ENCODE measurements around the gene DHX58. TPM values are rescaled to one million over a fixed set of nuclear protein-coding genes. Genes with fewer than 3 reads are reported as not detected.

DHX58 gene
- total and polyA plus RNA-seq, 10 of the 15 experiments (the other 5 are each of a cell fraction or from before 2014, with no cell fraction given): 3.5 to 69.8 (median 16.4) TPM

- Histone ChIP-seq H2AFZ (ENCODE audit: control insufficient read depth, low read depth, low read length) (no peak overlapping the region), H3K4me3 (no peak overlapping the region), H3K27me3 (replicated peaks in 1 of 2; ENCODE audit: control insufficient read depth in 2 of 2, insufficient read depth in 2 of 2, low read length in 1 of 2) (no peaks in the 10 kb centered on the region), H3K9ac (ENCODE audit: control insufficient read depth, insufficient read depth, low read length) (no peak overlapping the region), H3K9me3 (replicated peaks; ENCODE audit: control insufficient read depth, insufficient read depth, low read length) (no peaks in the 10 kb centered on the region), H3K4me1 (ENCODE audit: control insufficient read depth, insufficient read depth, low read length) (peaks cover 13% of the 10 kb centered on the region), H3K79me2 (ENCODE audit: control insufficient read depth, insufficient read depth, low read length) (peaks cover 13% of the 10 kb centered on the region), H4K20me1 (ENCODE audit: control insufficient read depth, insufficient read depth) (no peaks in the 10 kb centered on the region), H3K27ac (ENCODE audit: control insufficient read depth, insufficient read depth) (no peak overlapping the region), H3K4me2 (ENCODE audit: control insufficient read depth, insufficient read depth) (peak overlapping the region; percentile 28; the same call in 1 of the 2 replicates), H3K36me3 (ENCODE audit: control insufficient read depth in 2 of 2, insufficient read depth in 2 of 2, low read length in 1 of 2) (peaks cover 0 to 2% of the 10 kb centered on the region in 2 experiments; a peak in 1 of 4 replicates)
- in situ Hi-C loops (cut with MboI): no loop called here
- ChIA-PET SMC1A (ENCODE audit: uncharacterized antibody, unreplicated experiment) (interaction anchor here (0.6 kb wide), 1 partner anchor 362 kb away, joined by 3 read pairs; no protein-coding TSS in a partner anchor), RAD21 (ENCODE audit: unreplicated experiment) (interaction anchor here (0.5 to 1.2 kb wide), 4 partner anchors 13 to 498 kb away, joined by 3 to 6 read pairs (median 3); partner anchors contain the start of gene KAT2A), CTCF (interaction anchor here (0.6 to 7.5 kb wide), 14 partner anchors 8 to 149 kb away, joined by 3 to 61 read pairs (median 4); partner anchors contain the start of genes KCNH4, NKIRAS2 and ZNF385C), POLR2A (interaction anchor here (0.6 to 1.4 kb wide), 8 partner anchors 10 to 148 kb away, joined by 3 to 5 read pairs (median 3); partner anchors contain the start of genes KAT2A, NKIRAS2 and ZNF385C)
- peak; percentile 89 for ATAC-seq
- FAIRE-seq: peak; percentile 23
- TF ChIP-seq POLR2A (IDR thresholded peaks at IDR 0.05; ENCODE audit: low read depth, low read length): peak; percentile 43; the same call in 1 of the 2 replicates
- no peak for TF ChIP-seq RUNX3 (IDR thresholded peaks at IDR 0.05; ENCODE audit: low read length)
- 0 out of 2 replicates have a peak, but pooled peaks have one; percentile 31 for TF ChIP-seq LARP7 (IDR thresholded peaks at IDR 0.05)
- intact Hi-C loops (cut with micrococcal nuclease; ENCODE audit: unreplicated experiment): no loop called here
- 50% methylated on average over 42 of the region's 51 CpGs for WGBS (ENCODE audit: insufficient coverage, insufficient replicate concordance, low lambda C conversion rate, missing lambda C conversion rate)
- BruUV-seq (replicated peaks): no TSS peak
- DNase-seq (ENCODE audit: low read depth, low spot score): no peak
Observed at GRCh38 chr17:42107597-42108576, 4.6 kb downstream of the DHX58 start.

DNA sequence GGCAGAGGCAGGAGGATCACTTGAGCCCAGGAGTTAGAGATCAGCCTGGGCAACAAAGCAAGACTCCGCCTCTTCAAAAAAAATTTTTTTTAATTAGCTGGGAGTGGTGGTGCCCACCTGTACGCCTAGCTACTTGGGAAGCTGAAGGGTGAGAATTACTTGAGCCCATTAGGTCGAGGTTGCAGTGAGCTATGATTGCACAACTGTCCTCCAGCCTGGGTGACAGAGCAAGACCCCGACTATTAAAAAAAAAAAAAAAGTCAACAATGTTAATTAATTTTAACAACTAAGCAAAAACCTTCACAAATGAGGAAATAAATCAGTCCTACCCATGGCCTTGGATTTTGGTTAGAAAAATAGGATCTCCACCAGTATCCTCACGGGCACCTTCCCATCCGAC lies 5.4 kb downstream of the DHX58 start:
- Histone ChIP-seq H2AFZ (ENCODE audit: control insufficient read depth, low read depth, low read length) (no peak overlapping the region), H3K4me1 (ENCODE audit: control insufficient read depth, insufficient read depth, low read length) (peaks cover 11% of the 10 kb centered on the region), H3K9me3 (replicated peaks; ENCODE audit: control insufficient read depth, insufficient read depth, low read length) (no peaks in the 10 kb centered on the region), H3K9ac (ENCODE audit: control insufficient read depth, insufficient read depth, low read length) (no peak overlapping the region), H3K27me3 (replicated peaks in 1 of 2; ENCODE audit: control insufficient read depth in 2 of 2, insufficient read depth in 2 of 2, low read length in 1 of 2) (no peaks in the 10 kb centered on the region), H3K79me2 (ENCODE audit: control insufficient read depth, insufficient read depth, low read length) (peaks cover 11% of the 10 kb centered on the region), H3K27ac (ENCODE audit: control insufficient read depth, insufficient read depth) (no peak overlapping the region), H3K4me2 (ENCODE audit: control insufficient read depth, insufficient read depth) (no peak overlapping the region), H3K36me3 (ENCODE audit: control insufficient read depth in 2 of 2, insufficient read depth in 2 of 2, low read length in 1 of 2) (peaks cover 0 to 2% of the 10 kb centered on the region in 2 experiments; a peak in 1 of 4 replicates), H3K4me3 (no peak overlapping the region), H4K20me1 (ENCODE audit: control insufficient read depth, insufficient read depth) (no peaks in the 10 kb centered on the region)
- DNase-seq (ENCODE audit: low read depth, low spot score) (no peak), FAIRE-seq (no peak), ATAC-seq (no peak)
- POLR2A ChIA-PET: interaction anchor here (0.7 to 1.4 kb wide), 5 partner anchors 10 to 1622 kb away, joined by 3 to 5 read pairs (median 3); partner anchors contain the start of gene NKIRAS2
- WGBS (ENCODE audit: insufficient coverage, insufficient replicate concordance, low lambda C conversion rate, missing lambda C conversion rate): 78% methylated on average over 6 of the region's 6 CpGs
- intact Hi-C loops (cut with micrococcal nuclease; ENCODE audit: unreplicated experiment) (no loop called here), in situ Hi-C loops (cut with MboI) (no loop called here)
- CTCF ChIA-PET: interaction anchor here (0.6 to 2.0 kb wide), 13 partner anchors 9 to 144 kb away, joined by 3 to 10 read pairs (median 3); partner anchors contain the start of genes KAT2A, KCNH4 and ZNF385C
- no TSS peak for BruUV-seq (replicated peaks)
- SMC1A ChIA-PET (ENCODE audit: uncharacterized antibody, unreplicated experiment): no interaction called here
- RAD21 ChIA-PET (ENCODE audit: unreplicated experiment): interaction anchor here (1.2 kb wide), 1 partner anchor 13 kb away, joined by 6 read pairs; the partner anchor contains the start of gene KAT2A
- TF ChIP-seq CBX3 (IDR thresholded peaks at IDR 0.05; ENCODE audit: borderline replicate concordance, low read depth) (no peak), GATAD2B (conservative IDR thresholded peaks at IDR 0.05; ENCODE audit: low read depth) (no peak), KLF5 (IDR thresholded peaks at IDR 0.05; ENCODE audit: partially characterized antibody) (no peak), FOS (IDR thresholded peaks at IDR 0.05; ENCODE audit: borderline replicate concordance, extremely low read depth, insufficient read length) (no peak), ZNF384 (IDR thresholded peaks at IDR 0.05; ENCODE audit: borderline replicate concordance, low read depth, low read length) (no peak), BACH1 (IDR thresholded peaks at IDR 0.05; ENCODE audit: borderline replicate concordance) (no peak), MEF2A (IDR thresholded peaks at IDR 0.05; ENCODE audit: insufficient read depth, low read depth, low read length) (no peak), STAT1 (conservative IDR thresholded peaks at IDR 0.05) (no peak)
- TF ChIP-seq, protein P1, sequence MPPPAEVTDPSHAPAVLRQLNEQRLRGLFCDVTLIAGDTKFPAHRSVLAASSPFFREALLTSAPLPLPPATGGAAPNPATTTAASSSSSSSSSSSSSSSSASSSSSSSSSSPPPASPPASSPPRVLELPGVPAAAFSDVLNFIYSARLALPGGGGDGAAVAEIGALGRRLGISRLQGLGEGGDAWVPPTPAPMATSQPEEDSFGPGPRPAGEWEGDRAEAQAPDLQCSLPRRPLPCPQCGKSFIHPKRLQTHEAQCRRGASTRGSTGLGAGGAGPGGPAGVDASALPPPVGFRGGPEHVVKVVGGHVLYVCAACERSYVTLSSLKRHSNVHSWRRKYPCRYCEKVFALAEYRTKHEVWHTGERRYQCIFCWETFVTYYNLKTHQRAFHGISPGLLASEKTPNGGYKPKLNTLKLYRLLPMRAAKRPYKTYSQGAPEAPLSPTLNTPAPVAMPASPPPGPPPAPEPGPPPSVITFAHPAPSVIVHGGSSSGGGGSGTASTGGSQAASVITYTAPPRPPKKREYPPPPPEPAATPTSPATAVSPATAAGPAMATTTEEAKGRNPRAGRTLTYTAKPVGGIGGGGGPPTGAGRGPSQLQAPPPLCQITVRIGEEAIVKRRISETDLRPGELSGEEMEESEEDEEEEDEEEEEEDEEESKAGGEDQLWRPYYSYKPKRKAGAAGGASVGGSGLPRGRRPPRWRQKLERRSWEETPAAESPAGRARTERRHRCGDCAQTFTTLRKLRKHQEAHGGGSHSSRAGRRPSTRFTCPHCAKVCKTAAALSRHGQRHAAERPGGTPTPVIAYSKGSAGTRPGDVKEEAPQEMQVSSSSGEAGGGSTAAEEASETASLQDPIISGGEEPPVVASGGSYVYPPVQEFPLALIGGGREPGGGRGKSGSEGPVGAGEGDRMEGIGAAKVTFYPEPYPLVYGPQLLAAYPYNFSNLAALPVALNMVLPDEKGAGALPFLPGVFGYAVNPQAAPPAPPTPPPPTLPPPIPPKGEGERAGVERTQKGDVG (CRISPR knock-in tag; IDR thresholded peaks at IDR 0.05): no peak
